GM19025 (cell line): ENCODE results near the gene MED9.
A peak's percentile ranks its signal among the peaks of the same experiment; 100 is the strongest.
"Not testable (repeated sequence)": the region's sequence is repeated elsewhere in the genome, so short reads cannot be mapped to it uniquely, and the experiment has no call there.

ENCODE experiments used
- ATAC-seq: cut with Tn5 transposase; IDR thresholded peaks from one replicate; pipeline ENCODE4 v1.9.1; 2021; ENCODE audit warnings: mild to moderate bottlenecking, low read depth, moderate library complexity; ENCODE audit not compliant: unreplicated experiment

Gene MED9

GRCh38 chr17:17476865-17477467 is at the start of gene MED9:
Gene MED9 (plus strand): TSS chr17:17477000. CDS start chr17:17477042, 42 bp downstream.
- ATAC-seq: peak; percentile 74

DNA sequence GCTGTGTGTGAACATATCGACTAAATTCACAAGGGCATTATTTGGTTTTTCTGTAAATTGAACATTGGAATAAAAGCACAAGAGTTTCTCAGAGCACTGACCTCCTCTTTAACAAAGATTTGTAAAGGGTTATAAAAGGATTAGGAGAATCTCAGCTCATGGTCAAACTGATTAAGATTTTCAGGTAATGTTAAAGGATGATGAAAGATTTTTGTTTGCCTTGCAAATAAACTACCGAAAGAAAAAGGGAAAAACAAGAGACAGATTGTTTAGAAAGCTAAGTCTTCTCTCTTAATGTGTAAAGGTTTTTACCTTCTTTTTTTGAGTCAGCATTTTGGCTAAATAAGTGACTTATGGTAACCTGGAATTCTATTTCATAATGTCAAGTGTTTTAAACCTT is 47.6 kb upstream of the MED9 start:
- ATAC-seq: no peak

DNA sequence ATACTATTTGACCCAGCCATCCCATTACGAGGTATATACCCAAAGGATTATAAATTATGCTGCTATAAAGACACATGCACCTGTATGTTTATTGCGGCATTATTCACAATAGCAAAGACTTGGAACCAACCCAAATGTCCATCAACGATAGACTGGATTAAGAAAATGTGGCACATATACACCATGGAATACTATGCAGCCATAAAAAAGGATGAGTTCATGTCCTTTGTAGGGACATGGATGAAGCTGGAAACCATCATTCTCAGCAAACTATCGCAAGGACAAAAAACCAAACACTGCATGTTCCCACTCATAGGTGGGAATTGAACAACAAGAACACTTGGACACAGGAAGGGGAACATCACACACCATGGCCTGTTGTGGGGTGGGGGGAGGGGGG is 45.9 kb upstream of the MED9 start:
- not testable (repeated sequence) for ATAC-seq

DNA sequence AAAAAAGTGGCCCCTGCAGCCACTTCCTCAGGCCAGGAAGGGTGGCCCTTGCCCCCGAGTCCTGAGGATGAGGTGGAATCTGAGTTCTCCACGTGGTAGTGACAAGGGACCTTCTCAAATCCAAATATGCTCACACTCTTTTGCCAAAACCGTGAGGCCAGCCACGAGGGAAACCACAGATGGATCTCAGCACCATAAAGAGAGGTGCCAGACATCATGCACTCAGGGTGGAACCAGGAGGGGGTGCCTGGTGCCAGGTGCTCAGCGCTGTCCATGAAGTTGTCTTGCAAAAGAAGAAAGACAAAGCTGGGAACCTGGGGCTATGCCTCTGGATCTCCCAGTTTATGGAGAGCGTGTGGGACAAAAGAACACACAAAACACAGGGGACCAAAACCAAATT is 45.2 kb upstream of the MED9 start:
- ATAC-seq: no peak

GRCh38 chr17:17433000-17433703 is 43.6 kb upstream of the MED9 start:
- no peak for ATAC-seq

GRCh38 chr17:17434477-17434876 is 42.3 kb upstream of the MED9 start:
- ATAC-seq: no peak

DNA sequence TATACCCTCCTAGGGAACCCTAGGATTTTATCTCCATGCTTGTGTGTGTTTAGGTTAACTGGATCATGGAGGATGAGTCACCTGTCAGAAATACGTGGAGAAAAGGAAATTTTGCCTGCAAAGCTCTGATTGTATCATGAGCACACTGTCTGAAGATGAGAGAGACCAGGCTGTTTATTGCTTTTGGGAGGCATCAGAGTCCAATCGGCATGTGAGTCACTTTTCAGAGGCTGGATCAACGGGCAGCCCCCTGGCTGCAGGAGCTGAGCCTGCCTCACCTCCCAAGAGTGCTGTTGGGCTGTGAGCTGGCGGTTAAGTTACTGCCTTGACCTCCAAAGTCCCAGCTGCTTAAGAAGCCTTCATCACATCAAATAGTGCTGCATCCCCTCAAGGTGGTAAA is 41.5 kb upstream of the MED9 start:
- no peak for ATAC-seq

- ATAC-seq: no peak
Measured at GRCh38 chr17:17437461-17437860, 39.3 kb upstream of the MED9 start.

GRCh38 chr17:17437893-17438292 is 38.9 kb upstream of the MED9 start:
- no peak for ATAC-seq

DNA sequence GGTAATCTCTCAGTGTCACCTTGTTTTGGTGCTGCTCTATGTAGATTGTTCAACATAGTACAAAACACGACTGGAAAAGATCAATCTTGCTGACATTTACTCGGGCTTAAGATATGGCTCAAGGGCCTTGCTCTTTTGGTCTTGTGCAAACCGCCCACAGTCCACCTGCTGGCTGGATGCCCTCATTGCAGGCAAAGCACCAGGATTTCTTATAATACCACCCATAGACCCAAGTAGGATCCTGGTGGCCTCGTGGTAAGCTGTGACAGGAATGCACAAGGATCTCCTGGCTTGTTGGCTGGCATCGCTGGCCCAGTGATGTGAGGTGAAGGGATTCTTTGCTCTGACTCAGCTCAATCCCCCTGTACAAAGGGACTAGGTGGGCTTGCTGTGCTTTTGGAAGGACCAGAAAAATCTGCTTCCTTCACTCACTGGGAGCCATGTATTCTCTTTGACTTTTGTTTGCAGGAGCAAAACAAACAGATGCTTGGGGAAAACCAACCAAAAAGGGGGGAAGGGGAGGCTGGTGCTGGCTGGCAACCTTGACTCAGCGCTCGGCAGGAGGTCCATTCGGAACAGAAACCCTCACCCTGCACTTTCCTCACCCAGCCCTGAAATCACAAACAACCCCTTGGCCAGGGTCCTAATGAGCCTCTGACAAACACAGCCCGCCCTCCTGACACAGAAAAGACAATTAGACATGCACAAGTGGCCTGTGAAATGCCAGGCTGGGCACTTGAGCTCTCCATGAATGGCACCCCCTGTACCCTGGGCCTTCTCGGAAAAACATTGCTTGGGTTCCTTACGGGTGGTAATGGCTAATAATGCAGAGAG is 36.6 kb upstream of the MED9 start:
- ATAC-seq: no peak

DNA sequence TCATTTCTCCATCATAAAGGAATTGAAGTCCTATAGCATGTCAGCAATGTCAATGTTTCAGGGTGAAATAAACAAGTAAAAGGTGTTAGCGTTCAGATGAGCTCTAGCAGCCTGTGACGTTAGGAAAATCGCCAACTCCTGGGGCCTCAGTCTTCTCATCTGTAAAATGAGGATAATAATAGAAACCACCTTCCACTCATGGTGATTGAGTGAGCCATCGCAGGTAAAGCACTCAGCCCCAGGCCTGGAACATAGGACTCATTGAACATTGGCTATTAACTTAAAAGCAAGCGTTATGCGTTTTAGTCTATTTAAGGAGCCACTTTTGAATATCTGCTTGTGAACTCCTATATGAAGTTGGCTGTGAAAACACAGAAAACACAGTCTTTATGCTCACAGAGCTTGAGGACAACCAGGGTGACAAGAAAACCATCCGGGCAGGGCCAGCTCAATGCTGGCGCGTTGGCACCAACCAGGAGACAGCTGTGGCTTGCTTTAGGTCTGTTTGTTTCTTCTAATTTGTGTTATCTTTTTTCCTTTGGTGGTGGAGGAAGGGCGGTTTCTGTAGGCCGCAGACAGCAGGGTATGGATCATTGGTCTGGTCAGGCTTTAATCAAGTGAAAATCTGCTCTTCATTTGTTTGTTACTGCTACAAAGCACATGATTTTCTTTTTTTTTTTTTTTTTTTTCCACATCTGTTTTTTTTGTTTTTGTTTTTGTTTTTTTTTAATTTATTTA is 35.7 kb upstream of the MED9 start:
- no peak for ATAC-seq

- no peak for ATAC-seq
Measured at GRCh38 chr17:17443173-17443572, 33.6 kb upstream of the MED9 start.

DNA sequence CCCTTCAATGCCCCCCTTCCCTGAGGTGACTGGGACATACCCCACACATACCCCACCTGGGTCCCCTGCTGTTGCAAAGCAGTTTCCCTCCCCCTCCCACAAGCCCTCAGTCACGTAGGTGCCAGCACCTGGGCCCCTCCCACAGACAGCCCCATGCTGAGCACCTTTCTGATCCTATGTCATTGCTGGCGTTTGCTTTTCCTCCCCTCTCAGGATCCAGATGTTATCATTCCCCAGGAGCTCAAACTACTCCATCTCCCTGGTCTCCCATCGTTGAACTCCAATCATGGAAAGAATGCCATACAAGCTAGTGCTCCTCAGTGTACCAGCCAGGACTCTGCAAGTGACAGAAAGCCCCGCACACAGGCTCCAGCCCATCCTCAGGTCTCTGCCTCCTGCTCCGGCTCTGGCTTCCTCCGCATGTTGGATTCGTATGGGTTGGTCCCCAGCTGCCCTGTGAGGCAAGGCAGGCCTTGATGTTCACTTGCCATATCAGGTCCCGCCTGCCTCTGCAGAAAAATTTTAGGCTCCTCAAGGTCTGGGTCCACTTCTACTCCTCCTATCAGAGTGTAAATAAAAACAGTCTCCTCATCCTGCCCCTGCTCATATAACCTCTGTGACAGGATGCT is 31.4 kb upstream of the MED9 start:
- no peak for ATAC-seq

DNA sequence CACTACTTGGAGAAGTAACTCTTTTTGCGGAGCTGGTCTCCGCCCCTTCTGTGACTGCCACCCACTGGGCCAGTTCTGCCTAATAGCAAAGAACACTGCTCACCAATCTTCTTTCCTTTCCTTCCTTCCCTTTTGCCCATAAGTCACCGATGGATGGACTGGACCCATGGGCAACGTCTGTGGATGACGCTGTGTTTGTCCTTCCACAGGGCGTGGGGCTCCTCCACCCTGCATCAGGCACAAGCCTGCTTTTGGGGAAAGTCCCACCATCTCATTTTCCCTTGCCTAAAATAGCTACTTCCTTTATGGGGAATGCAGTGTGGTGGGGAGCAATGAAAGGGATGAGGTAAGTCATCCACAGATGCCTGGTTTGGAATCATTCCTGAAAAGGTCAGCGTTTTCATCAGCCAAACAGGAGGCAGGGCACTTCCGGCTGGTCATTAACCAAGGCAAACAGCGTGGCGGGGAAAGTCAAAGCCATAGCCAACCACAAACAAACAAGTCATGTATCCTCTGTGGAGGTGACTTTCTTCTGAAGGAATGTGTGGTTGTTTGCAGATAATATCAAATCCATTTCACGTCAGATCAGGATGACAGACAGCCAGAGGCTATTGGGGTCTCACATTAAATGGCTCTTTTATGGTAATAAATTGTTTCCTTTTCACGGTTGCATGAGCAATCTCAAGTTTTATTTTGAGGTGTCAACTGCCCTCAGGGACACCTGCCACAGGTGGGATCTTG is 30.7 kb upstream of the MED9 start:
- ATAC-seq: no peak

DNA sequence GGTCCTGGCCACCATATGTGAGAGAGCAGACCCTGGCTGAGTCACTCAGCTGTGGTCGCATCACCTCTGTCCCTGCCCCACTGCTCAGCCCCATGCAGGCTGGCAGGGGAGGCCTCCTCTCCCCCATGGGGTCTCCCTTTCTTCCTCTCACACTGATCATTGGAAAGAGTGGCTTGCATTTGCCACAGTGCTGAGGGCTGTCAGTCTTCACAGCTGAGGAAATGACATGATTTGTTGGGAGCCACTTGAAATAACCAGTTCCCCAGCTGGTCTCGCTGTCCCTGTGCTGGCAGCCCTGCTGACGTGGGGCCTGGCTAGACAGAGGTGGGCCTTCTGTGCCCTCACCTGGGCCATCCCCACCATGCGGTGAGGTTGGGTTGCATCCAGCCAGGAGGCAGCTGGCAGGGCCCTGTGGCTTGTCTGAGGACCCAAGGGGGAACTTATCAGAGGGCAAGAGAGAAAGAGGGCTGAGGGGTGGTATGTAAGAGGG is 30.1 kb upstream of the MED9 start:
- no peak for ATAC-seq

- no peak for ATAC-seq
Measured at GRCh38 chr17:17447264-17447663, 29.5 kb upstream of the MED9 start.

GRCh38 chr17:17448076-17448475 is 28.7 kb upstream of the MED9 start:
- ATAC-seq: no peak

DNA sequence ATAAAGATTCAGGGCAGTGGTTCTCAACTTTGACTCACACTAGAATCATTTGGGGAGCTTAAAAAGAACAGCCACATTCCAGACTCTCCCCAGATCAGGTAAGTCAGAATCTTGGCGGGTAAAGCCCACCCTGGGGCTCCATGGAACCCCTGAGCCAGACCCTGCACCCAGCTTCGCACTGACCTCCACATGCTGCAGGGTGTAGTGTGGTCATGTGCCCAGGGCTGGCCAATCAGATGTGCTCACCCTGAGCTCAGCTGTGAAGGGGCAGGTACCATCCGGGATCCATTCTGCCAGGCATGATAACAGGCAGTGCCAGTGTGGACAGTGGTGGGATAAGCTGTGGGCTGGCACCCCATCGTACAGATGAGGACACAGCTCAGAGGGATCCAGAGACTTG is 28.1 kb upstream of the MED9 start:
- no peak for ATAC-seq

- no peak for ATAC-seq
Measured at GRCh38 chr17:17453088-17453487, 23.7 kb upstream of the MED9 start.

GRCh38 chr17:17454276-17454675 is 22.5 kb upstream of the MED9 start:
- no peak for ATAC-seq
